ENCODE results near the gene DHCR7. TPM values are rescaled to one million over a fixed set of nuclear protein-coding genes. Genes with fewer than 3 reads are reported as not detected.

DHCR7 gene
- total and polyA plus RNA-seq, 2 experiments from 2014 or later: 84.0 to 166 TPM

GRCh38 chr11:71433648-71434450, 14.3 kb downstream of the DHCR7 start:
- Histone ChIP-seq H3K4me2 (no peak overlapping the region), H4K20me1 (replicated peaks; ENCODE audit: insufficient read depth) (peaks cover 6% of the 10 kb centered on the region; the same call in 1 of the 2 replicates), H3K9me2 (ENCODE audit: insufficient read depth) (peaks cover 4% of the 10 kb centered on the region; the same call in 1 of the 2 replicates), H3F3A (replicated peaks; ENCODE audit: low read depth) (no peaks in the 10 kb centered on the region), H3K27me3 (ENCODE audit: insufficient read depth) (no peaks in the 10 kb centered on the region), H2AFZ (no peak overlapping the region), H3K36me3 (ENCODE audit: insufficient read depth) (peaks cover 20% of the 10 kb centered on the region), H3K27ac (ENCODE audit: low read depth) (no peak overlapping the region), H3K4me1 (ENCODE audit: insufficient read depth) (no peaks in the 10 kb centered on the region), H3K79me2 (replicated peaks; ENCODE audit: insufficient read depth) (no peaks in the 10 kb centered on the region), H3K4me3 (no peak overlapping the region)
- no peak; the same call in 2 of the 3 replicates for ATAC-seq
- Mint-ChIP-seq H3K27ac (no peak overlapping the region), H3K36me3 (ENCODE audit: low read depth) (peaks cover 40% of the 10 kb centered on the region), H3K27me3 (ENCODE audit: insufficient read depth, low read depth, poor library complexity) (peaks cover 6% of the 10 kb centered on the region), H3K4me3 (no peak overlapping the region), H3K9me3 (peaks cover 4% of the 10 kb centered on the region; the same call in 1 of the 3 replicates), H3K4me1 (peaks cover 4% of the 10 kb centered on the region; the same call in 1 of the 3 replicates)
- TF ChIP-seq ETS1 (IDR thresholded peaks at IDR 0.05) (no peak), JUNB (IDR thresholded peaks at IDR 0.05; ENCODE audit: unreplicated experiment) (no peak), POLR2AphosphoS5 (IDR thresholded peaks at IDR 0.05; ENCODE audit: low read depth) (no peak)
- no peak for DNase-seq (ENCODE audit: low spot score)

- Histone ChIP-seq H3K27ac (ENCODE audit: low read depth) (no peak overlapping the region), H3K4me1 (ENCODE audit: insufficient read depth) (no peaks in the 10 kb centered on the region), H3K4me2 (no peak overlapping the region), H3K9me2 (ENCODE audit: insufficient read depth) (peaks cover 4% of the 10 kb centered on the region; the same call in 1 of the 2 replicates), H3K27me3 (ENCODE audit: insufficient read depth) (no peaks in the 10 kb centered on the region), H3K79me2 (replicated peaks; ENCODE audit: insufficient read depth) (no peaks in the 10 kb centered on the region), H4K20me1 (replicated peaks; ENCODE audit: insufficient read depth) (peaks cover 6% of the 10 kb centered on the region; the same call in 1 of the 2 replicates), H2AFZ (no peak overlapping the region), H3F3A (replicated peaks; ENCODE audit: low read depth) (no peaks in the 10 kb centered on the region), H3K36me3 (ENCODE audit: insufficient read depth) (peaks cover 13% of the 10 kb centered on the region), H3K4me3 (no peak overlapping the region)
- DNase-seq (ENCODE audit: low spot score) (no peak), ATAC-seq (no peak)
- H3K36me3 Mint-ChIP-seq (ENCODE audit: low read depth): peaks cover 32% of the 10 kb centered on the region
- peaks cover 6% of the 10 kb centered on the region for H3K27me3 Mint-ChIP-seq (ENCODE audit: insufficient read depth, low read depth, poor library complexity)
- no peak overlapping the region for H3K27ac Mint-ChIP-seq
- H3K4me1 Mint-ChIP-seq: peaks cover 4% of the 10 kb centered on the region; the same call in 1 of the 3 replicates
- no peak overlapping the region for H3K4me3 Mint-ChIP-seq
- peaks cover 4% of the 10 kb centered on the region; the same call in 1 of the 3 replicates for H3K9me3 Mint-ChIP-seq
- TF ChIP-seq ZNF331 (CRISPR knock-in tag; IDR thresholded peaks at IDR 0.05; ENCODE audit: low read depth) (no peak), CREB1 (CRISPR knock-in tag; IDR thresholded peaks at IDR 0.05; ENCODE audit: low read depth) (no peak), POLR2AphosphoS5 (IDR thresholded peaks at IDR 0.05; ENCODE audit: low read depth) (no peak), CTCF (conservative IDR thresholded peaks at IDR 0.05; ENCODE audit: low read depth in 2 of 2) (no peak), EZH2phosphoT487 (IDR thresholded peaks at IDR 0.05; ENCODE audit: unreplicated experiment) (no peak), REST (IDR thresholded peaks at IDR 0.05; ENCODE audit: unreplicated experiment) (no peak), JUNB (IDR thresholded peaks at IDR 0.05; ENCODE audit: unreplicated experiment) (no peak), EZH2 (IDR thresholded peaks at IDR 0.05; ENCODE audit: low read depth, unreplicated experiment) (no peak), ETS1 (IDR thresholded peaks at IDR 0.05) (no peak), ZNF114 (CRISPR knock-in tag; IDR thresholded peaks at IDR 0.05) (no peak)
These were observed 15.2 kb downstream of the DHCR7 start for GRCh38 chr11:71432761-71433647.

Measured in GM23338 (cell line).